Activated naive CD8-positive, alpha-beta T cell treated with anti-CD3 and anti-CD28 coated beads for 36 hours (primary cell): ENCODE measurements around the gene OXGR1. TPM values are rescaled to one million over a fixed set of nuclear protein-coding genes. Genes with fewer than 3 reads are reported as not detected.
"Not testable (repeated sequence)": the region's sequence is repeated elsewhere in the genome, so short reads cannot be mapped to it uniquely, and the experiment has no call there.

Experiments
- DNase-seq: peaks from one replicate; pipeline ENCODE4 v3.0.0; 2021
- H3K27ac Mint-ChIP-seq: one replicate; pipeline ENCODE4 v1.8.0; 2022; ENCODE audit warnings: mild to moderate bottlenecking, moderate library complexity, mixed read lengths
- H3K27me3 Mint-ChIP-seq: one replicate; pipeline ENCODE4 v1.8.0; 2022; ENCODE audit warnings: mild to moderate bottlenecking, mixed read lengths
- H3K36me3 Mint-ChIP-seq: one replicate; pipeline ENCODE4 v1.8.0; 2021; ENCODE audit warnings: mild to moderate bottlenecking, mixed read lengths
- H3K4me1 Mint-ChIP-seq: one replicate; pipeline ENCODE4 v1.8.0; 2021; ENCODE audit warnings: mixed read lengths
- H3K4me3 Mint-ChIP-seq: one replicate; pipeline ENCODE4 v1.8.0; 2022; ENCODE audit warnings: mild to moderate bottlenecking, moderate library complexity, mixed read lengths
- H3K9me3 Mint-ChIP-seq: one replicate; pipeline ENCODE4 v1.8.0; 2022; ENCODE audit warnings: mixed read lengths
- total RNA-seq, 2 experiments: library from RNA; stranded (reverse); gene quantifications; one replicate each; pipeline ENCODE4 v1.2.3, GENCODE V29; 2021

Gene OXGR1
- not detected for total RNA-seq

GRCh38 chr13:96994017-96994857 lies at the start of gene OXGR1:
Gene OXGR1, minus strand, starts transcription at chr13:96994476. Its CDS starts 6,717 bp downstream, at chr13:96987759.
- H3K27me3 Mint-ChIP-seq: peaks cover 69% of the 10 kb centered on the region
- H3K9me3 Mint-ChIP-seq: peaks cover 5% of the 10 kb centered on the region
- no peak for DNase-seq
- peaks cover 5% of the 10 kb centered on the region for H3K4me1 Mint-ChIP-seq
- no peak within 1 kb of the TSS for H3K27ac Mint-ChIP-seq
- H3K4me3 Mint-ChIP-seq: peak within 1 kb of the TSS; percentile 14
- H3K36me3 Mint-ChIP-seq: peaks cover 2% of the 10 kb centered on the region

GRCh38 chr13:97043302-97043701 lies 49.0 kb upstream of the OXGR1 start:
- Mint-ChIP-seq H3K27me3 (peaks cover 19% of the 10 kb centered on the region), H3K9me3 (no peaks in the 10 kb centered on the region), H3K4me3 (no peak overlapping the region), H3K36me3 (no peaks in the 10 kb centered on the region), H3K4me1 (no peaks in the 10 kb centered on the region), H3K27ac (no peak overlapping the region)
- DNase-seq: no peak

DNA sequence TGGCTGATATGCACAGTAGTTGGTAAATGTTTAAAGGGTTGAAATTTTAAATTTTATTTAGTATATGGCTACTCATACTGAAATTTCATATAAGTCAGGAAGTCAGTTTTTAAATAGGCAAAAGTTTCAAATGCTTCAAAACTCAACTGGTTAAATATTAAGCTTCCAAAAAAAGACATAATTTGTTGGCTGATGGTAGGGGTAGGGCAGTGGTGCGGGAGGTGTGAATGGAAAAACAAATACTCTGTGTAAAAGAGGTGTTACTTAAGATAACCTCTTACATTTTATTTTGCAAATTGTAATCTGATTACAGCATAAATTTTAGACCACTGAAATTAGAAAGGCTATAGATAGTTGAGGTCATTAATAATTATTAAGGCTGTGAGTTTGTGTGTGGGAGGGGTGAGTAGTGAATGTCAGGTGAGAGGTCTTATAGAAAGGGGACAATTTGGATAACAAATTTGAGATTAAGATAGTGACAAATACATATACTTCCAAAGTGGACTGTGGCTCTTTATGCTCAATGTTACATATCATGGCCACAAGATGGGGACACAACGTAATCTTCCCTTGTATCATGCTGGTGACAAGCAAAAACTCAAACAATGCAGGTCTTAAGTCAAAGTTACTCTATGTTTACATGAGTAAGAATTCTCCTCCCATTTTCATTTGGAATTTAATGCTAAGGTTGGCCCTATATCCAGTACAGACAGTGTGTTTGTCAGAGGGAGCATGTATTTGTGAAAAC lies 36.6 kb upstream of the OXGR1 start:
- H3K9me3 Mint-ChIP-seq: peaks cover 1% of the 10 kb centered on the region
- no peak overlapping the region for H3K27ac Mint-ChIP-seq
- H3K27me3 Mint-ChIP-seq: peaks cover 21% of the 10 kb centered on the region

GRCh38 chr13:97028441-97029299 lies 34.4 kb upstream of the OXGR1 start:
- DNase-seq: peak; percentile 26

More for the DNA sequence above, 36.6 kb upstream of the OXGR1 start:
- Mint-ChIP-seq H3K36me3 (no peaks in the 10 kb centered on the region), H3K4me3 (no peak overlapping the region), H3K4me1 (no peaks in the 10 kb centered on the region)
- no peak for DNase-seq

GRCh38 chr13:97027162-97027554 lies 32.9 kb upstream of the OXGR1 start:
- peaks cover 12% of the 10 kb centered on the region for H3K27me3 Mint-ChIP-seq

More at GRCh38 chr13:97028441-97029299, 34.4 kb upstream of the OXGR1 start:
- H3K4me3 Mint-ChIP-seq: no peak overlapping the region
- no peaks in the 10 kb centered on the region for H3K4me1 Mint-ChIP-seq
- H3K36me3 Mint-ChIP-seq: no peaks in the 10 kb centered on the region
- H3K27me3 Mint-ChIP-seq: peaks cover 12% of the 10 kb centered on the region
- no peak overlapping the region for H3K27ac Mint-ChIP-seq
- H3K9me3 Mint-ChIP-seq: no peaks in the 10 kb centered on the region

GRCh38 chr13:97026531-97027161 lies 32.4 kb upstream of the OXGR1 start:
- H3K4me1 Mint-ChIP-seq: no peaks in the 10 kb centered on the region
- peaks cover 12% of the 10 kb centered on the region for H3K27me3 Mint-ChIP-seq
- no peak overlapping the region for H3K4me3 Mint-ChIP-seq
- no peaks in the 10 kb centered on the region for H3K9me3 Mint-ChIP-seq
- DNase-seq: no peak
- H3K36me3 Mint-ChIP-seq: no peaks in the 10 kb centered on the region
- H3K27ac Mint-ChIP-seq: no peak overlapping the region

More at GRCh38 chr13:97027162-97027554, 32.9 kb upstream of the OXGR1 start:
- H3K27ac Mint-ChIP-seq: no peak overlapping the region
- H3K4me1 Mint-ChIP-seq: no peaks in the 10 kb centered on the region
- no peak overlapping the region for H3K4me3 Mint-ChIP-seq
- no peak for DNase-seq
- H3K36me3 Mint-ChIP-seq: no peaks in the 10 kb centered on the region
- H3K9me3 Mint-ChIP-seq: no peaks in the 10 kb centered on the region

DNA sequence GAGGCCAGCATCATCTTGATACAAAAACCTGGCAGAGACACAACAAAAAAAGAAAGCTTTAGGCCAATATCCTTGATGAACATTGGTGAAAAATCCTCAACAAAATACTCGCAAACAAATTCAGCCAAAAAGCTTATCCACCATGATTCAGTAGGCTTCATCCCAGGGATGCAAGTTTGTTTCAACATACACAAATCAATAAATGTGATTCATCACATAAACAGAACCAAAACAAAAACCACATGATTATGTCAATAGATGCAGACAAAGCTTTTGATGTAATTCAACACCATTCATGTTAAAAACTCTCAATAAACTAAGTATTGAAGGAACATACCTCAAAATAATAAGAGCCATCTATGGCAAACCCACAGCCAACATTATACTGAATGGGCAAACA lies 29.5 kb upstream of the OXGR1 start:
- not testable (repeated sequence) for H3K4me3 Mint-ChIP-seq, DNase-seq, H3K27ac Mint-ChIP-seq, H3K9me3 Mint-ChIP-seq, H3K36me3 Mint-ChIP-seq, H3K4me1 Mint-ChIP-seq
- peaks cover 21% of the 10 kb centered on the region for H3K27me3 Mint-ChIP-seq

GRCh38 chr13:97023117-97023516 lies 28.8 kb upstream of the OXGR1 start:
- Mint-ChIP-seq H3K9me3 (no peaks in the 10 kb centered on the region), H3K4me3 (no peak overlapping the region), H3K27me3 (peaks cover 23% of the 10 kb centered on the region), H3K36me3 (no peaks in the 10 kb centered on the region), H3K27ac (no peak overlapping the region), H3K4me1 (no peaks in the 10 kb centered on the region)
- no peak for DNase-seq

- no peak for DNase-seq
- Mint-ChIP-seq H3K4me1 (no peaks in the 10 kb centered on the region), H3K9me3 (no peaks in the 10 kb centered on the region), H3K27ac (no peak overlapping the region), H3K4me3 (no peak overlapping the region), H3K27me3 (peaks cover 28% of the 10 kb centered on the region), H3K36me3 (no peaks in the 10 kb centered on the region)
These were observed 27.0 kb upstream of the OXGR1 start for GRCh38 chr13:97021241-97021640.

GRCh38 chr13:97020689-97021240 lies 26.5 kb upstream of the OXGR1 start:
- Mint-ChIP-seq H3K27ac (no peak overlapping the region), H3K27me3 (peaks cover 30% of the 10 kb centered on the region), H3K4me3 (no peak overlapping the region), H3K4me1 (peaks cover 2% of the 10 kb centered on the region), H3K36me3 (no peaks in the 10 kb centered on the region), H3K9me3 (no peaks in the 10 kb centered on the region)
- DNase-seq: no peak

GRCh38 chr13:97020194-97020593 lies 25.9 kb upstream of the OXGR1 start:
- no peak overlapping the region for H3K27ac Mint-ChIP-seq
- H3K4me1 Mint-ChIP-seq: peaks cover 5% of the 10 kb centered on the region
- peaks cover 34% of the 10 kb centered on the region for H3K27me3 Mint-ChIP-seq
- no peaks in the 10 kb centered on the region for H3K36me3 Mint-ChIP-seq
- DNase-seq: no peak
- no peak overlapping the region for H3K4me3 Mint-ChIP-seq
- no peaks in the 10 kb centered on the region for H3K9me3 Mint-ChIP-seq

GRCh38 chr13:97019236-97019635 lies 25.0 kb upstream of the OXGR1 start:
- peaks cover 5% of the 10 kb centered on the region for H3K4me1 Mint-ChIP-seq
- no peak overlapping the region for H3K4me3 Mint-ChIP-seq
- H3K27ac Mint-ChIP-seq: no peak overlapping the region
- H3K9me3 Mint-ChIP-seq: no peaks in the 10 kb centered on the region
- H3K36me3 Mint-ChIP-seq: no peaks in the 10 kb centered on the region
- peaks cover 42% of the 10 kb centered on the region for H3K27me3 Mint-ChIP-seq
- no peak for DNase-seq

GRCh38 chr13:97018029-97018819 lies 23.9 kb upstream of the OXGR1 start:
- H3K4me1 Mint-ChIP-seq: peaks cover 5% of the 10 kb centered on the region
- peaks cover 3% of the 10 kb centered on the region for H3K9me3 Mint-ChIP-seq
- no peak overlapping the region for H3K4me3 Mint-ChIP-seq
- H3K27me3 Mint-ChIP-seq: peaks cover 52% of the 10 kb centered on the region
- no peak overlapping the region for H3K27ac Mint-ChIP-seq
- H3K36me3 Mint-ChIP-seq: no peaks in the 10 kb centered on the region
- DNase-seq: no peak
